Gastroesophageal sphincter (tissue), 4 donors: Measurements from ENCODE around the gene SLC6A12. TPM values are rescaled to one million over a fixed set of nuclear protein-coding genes. Genes with fewer than 3 reads are reported as not detected.

ENCODE experiments used
- ATAC-seq: fragments of 150-250 bp; one replicate; pipeline ENCODE4 v1.9.1; 2016; ENCODE audit warnings: mild to moderate bottlenecking, moderate library complexity
- H3K27ac ChIP-seq, 4 donors: fragments of 200-600 bp; sonication (generic) in 3 of 4; 1 replicate in 3 of 4; 2 replicates in 1 of 4; pipeline ENCODE4 v1.5.1; 2016 to 2019
- H3K27me3 ChIP-seq: fragments of 200-600 bp; sonication (generic); one replicate; pipeline ENCODE4 v1.5.1; 2019
- H3K36me3 ChIP-seq, 2 donors: fragments of 200-600 bp; sonication (generic); one replicate each; pipeline ENCODE4 v1.5.1; 2019; ENCODE audit warnings: control low read depth in 1 of 2
- H3K4me1 ChIP-seq, 3 donors: fragments of 200-600 bp; sonication (generic); 1 replicate in 2 of 3; 2 replicates in 1 of 3; pipeline ENCODE4 v1.5.1; 2016 to 2019; ENCODE audit warnings: control low read depth in 2 of 3
- H3K4me3 ChIP-seq, 2 donors: fragments of 200-600 bp; sonication (generic); one replicate each; pipeline ENCODE4 v1.5.1; 2019; ENCODE audit warnings: mild to moderate bottlenecking in 1 of 2, moderate library complexity in 1 of 2
- H3K9me3 ChIP-seq, 3 donors: fragments of 200-600 bp; sonication (generic); one replicate each; pipeline ENCODE4 v1.5.1; 2017 to 2019; ENCODE audit warnings: control low read depth in 2 of 3
- CTCF ChIP-seq, 4 experiments: fragments of 200-600 bp in 2 of 4; fragments of 450-650 bp in 2 of 4; sonication (generic) in 1 of 4; IDR thresholded peaks; one replicate each; pipeline ENCODE4 v1.5.1; 2017 to 2019; ENCODE audit warnings: antibody characterized with exemption in 4 of 4, mild to moderate bottlenecking in 2 of 4, moderate library complexity in 2 of 4
- EP300 ChIP-seq: sonication (generic); formaldehyde crosslinking; IDR thresholded peaks from one replicate; pipeline ENCODE4 v1.6.1; 2017; ENCODE audit warnings: antibody characterized with exemption, mild to moderate bottlenecking
- POLR2A ChIP-seq, 2 donors: fragments of 450-650 bp; IDR thresholded peaks; one replicate each; pipeline ENCODE4 v1.6.1; 2017; ENCODE audit warnings: antibody characterized with exemption in 2 of 2, mild to moderate bottlenecking in 2 of 2, moderate library complexity in 1 of 2
- POLR2AphosphoS5 ChIP-seq: sonication (generic); formaldehyde crosslinking; IDR thresholded peaks from one replicate; pipeline ENCODE4 v1.6.1; 2017; ENCODE audit warnings: antibody characterized with exemption
- WGBS, 2 donors: methylation state at CpG; one replicate each; pipeline ENCODE4 v1.1.5; 2018; ENCODE audit warnings: low coverage in 1 of 2; 5-methylcytosine and 5-hydroxymethylcytosine counted together
- total RNA-seq, 4 donors: library from RNA; depleted of rRNA; stranded (reverse); fragments of >200 nt; gene quantifications; one replicate each; pipeline ENCODE4 v1.1.0, GENCODE V29; 2016

The SLC6A12 gene
- total RNA-seq, 4 donors from 2014 or later = 11.3 TPM; not detected in 3

GRCh38 chr12:257521-258321 lies 43.8 kb upstream of the SLC6A12 start:
- 38 to 83% methylated on average over 5 to 7 of the region's 14 CpGs for WGBS, 2 donors
- no peaks in the 10 kb centered on the region for H3K36me3 ChIP-seq
- peaks cover 92% of the 10 kb centered on the region for H3K27me3 ChIP-seq
- H3K27ac ChIP-seq = no peak overlapping the region
- H3K4me1 ChIP-seq = no peaks in the 10 kb centered on the region
- H3K9me3 ChIP-seq = no peaks in the 10 kb centered on the region
- TF ChIP-seq POLR2AphosphoS5 (no peak), POLR2A (IDR thresholded peaks at IDR 0.05) (no peak)
- ATAC-seq = no peak
- no peak overlapping the region for H3K4me3 ChIP-seq

GRCh38 chr12:256958-257357 lies 43.0 kb upstream of the SLC6A12 start:
- 43% methylated on average over 3 of the region's 3 CpGs; no CpG with 5 or more reads in 1 of the 2 donors for WGBS, 2 donors
- TF ChIP-seq POLR2AphosphoS5 = no peak
- no peak for TF ChIP-seq EP300
- no peak for TF ChIP-seq POLR2A (IDR thresholded peaks at IDR 0.05)
- no peak for TF ChIP-seq CTCF (IDR thresholded peaks at IDR 0.05)
- no peaks in the 10 kb centered on the region for H3K4me1 ChIP-seq
- H3K9me3 ChIP-seq = no peaks in the 10 kb centered on the region
- H3K4me3 ChIP-seq = no peak overlapping the region
- no peak overlapping the region for H3K27ac ChIP-seq
- H3K27me3 ChIP-seq = peaks cover 90% of the 10 kb centered on the region
- no peak for ATAC-seq
- H3K36me3 ChIP-seq = no peaks in the 10 kb centered on the region

- peaks cover 83% of the 10 kb centered on the region for H3K27me3 ChIP-seq
- 73 to 95% methylated on average over 3 to 4 of the region's 6 CpGs for WGBS, 2 donors
- H3K27ac ChIP-seq = no peak overlapping the region
- no peaks in the 10 kb centered on the region for H3K4me1 ChIP-seq
- no peak overlapping the region for H3K4me3 ChIP-seq
- no peak for TF ChIP-seq POLR2AphosphoS5
- no peak for TF ChIP-seq CTCF (IDR thresholded peaks at IDR 0.05)
- no peak for TF ChIP-seq POLR2A (IDR thresholded peaks at IDR 0.05)
- TF ChIP-seq EP300 = no peak
- no peaks in the 10 kb centered on the region for H3K36me3 ChIP-seq
- ATAC-seq = no peak
- H3K9me3 ChIP-seq = no peaks in the 10 kb centered on the region
Measured at GRCh38 chr12:256225-256624, 42.3 kb upstream of the SLC6A12 start.

- no peak overlapping the region for H3K27ac ChIP-seq
- H3K36me3 ChIP-seq = no peaks in the 10 kb centered on the region
- H3K4me3 ChIP-seq = no peak overlapping the region
- H3K4me1 ChIP-seq = no peaks in the 10 kb centered on the region
- ATAC-seq = no peak
- peaks cover 71% of the 10 kb centered on the region for H3K27me3 ChIP-seq
- no peaks in the 10 kb centered on the region for H3K9me3 ChIP-seq
- WGBS, 2 donors = 0 to 75% methylated on average over 1 to 2 of the region's 9 CpGs
- no peak for TF ChIP-seq POLR2AphosphoS5
- no peak for TF ChIP-seq POLR2A (IDR thresholded peaks at IDR 0.05)
- no peak for TF ChIP-seq EP300
- TF ChIP-seq CTCF (IDR thresholded peaks at IDR 0.05) = no peak
Measured at GRCh38 chr12:254912-255311, 41.0 kb upstream of the SLC6A12 start.

GRCh38 chr12:254039-254438 lies 40.1 kb upstream of the SLC6A12 start:
- no peak for ATAC-seq
- WGBS, 2 donors = 49 to 74% methylated on average over 10 of the region's 10 CpGs

More at GRCh38 chr12:254039-254438, 40.1 kb upstream of the SLC6A12 start:
- H3K36me3 ChIP-seq = no peaks in the 10 kb centered on the region
- H3K27ac ChIP-seq = no peak overlapping the region
- TF ChIP-seq CTCF (IDR thresholded peaks at IDR 0.05) (no peak), POLR2A (IDR thresholded peaks at IDR 0.05) (no peak), POLR2AphosphoS5 (no peak), EP300 (no peak)
- peaks cover 63% of the 10 kb centered on the region for H3K27me3 ChIP-seq
- H3K4me3 ChIP-seq = no peak overlapping the region
- no peaks in the 10 kb centered on the region for H3K9me3 ChIP-seq
- H3K4me1 ChIP-seq = no peaks in the 10 kb centered on the region
